DMS53 (cell line): ENCODE results near the gene HBS1L.

Experiments
- DNase-seq: peaks from one replicate; lab custom pipeline; 2025; lab: John Stamatoyannopoulos, UW

Gene HBS1L

DNA sequence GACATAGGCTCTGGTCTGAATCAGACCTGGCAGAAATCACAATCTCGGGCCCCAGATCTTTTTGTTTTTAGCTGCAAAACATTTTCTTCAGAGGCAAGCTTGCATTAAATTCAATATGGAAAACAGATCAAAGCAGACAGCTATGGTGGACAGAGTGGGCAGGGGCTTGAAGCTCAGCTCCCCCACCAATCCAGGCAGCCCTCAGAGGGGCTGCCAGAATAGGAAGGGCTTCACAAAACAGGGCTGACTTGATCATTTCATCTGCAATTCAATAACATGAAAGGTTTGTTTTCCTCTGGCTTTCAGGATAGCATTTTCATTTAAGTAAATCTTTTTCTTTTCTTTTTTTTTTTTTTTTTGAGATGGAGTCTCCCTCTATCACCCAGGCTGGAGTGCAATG lies 55.5 kb downstream of the HBS1L start:
- no peak for DNase-seq

GRCh38 chr6:134997133-134997995 lies 57.3 kb downstream of the HBS1L start:
- DNase-seq: no peak

- no peak for DNase-seq
Observed at GRCh38 chr6:134995536-134995935, 59.1 kb downstream of the HBS1L start.

GRCh38 chr6:134994431-134994830 lies 60.2 kb downstream of the HBS1L start:
- DNase-seq: no peak

GRCh38 chr6:134992155-134992554 lies 62.5 kb downstream of the HBS1L start:
- no peak for DNase-seq

- no peak for DNase-seq
Observed at GRCh38 chr6:134990262-134990661, 64.4 kb downstream of the HBS1L start.

- DNase-seq: no peak
Observed at GRCh38 chr6:134984821-134985220, 69.8 kb downstream of the HBS1L start.

GRCh38 chr6:134983823-134984222 lies 70.8 kb downstream of the HBS1L start:
- DNase-seq: no peak

GRCh38 chr6:134982161-134982560 lies 72.5 kb downstream of the HBS1L start:
- no peak for DNase-seq

- no peak for DNase-seq
Observed at GRCh38 chr6:134980846-134981245, 73.8 kb downstream of the HBS1L start.

DNA sequence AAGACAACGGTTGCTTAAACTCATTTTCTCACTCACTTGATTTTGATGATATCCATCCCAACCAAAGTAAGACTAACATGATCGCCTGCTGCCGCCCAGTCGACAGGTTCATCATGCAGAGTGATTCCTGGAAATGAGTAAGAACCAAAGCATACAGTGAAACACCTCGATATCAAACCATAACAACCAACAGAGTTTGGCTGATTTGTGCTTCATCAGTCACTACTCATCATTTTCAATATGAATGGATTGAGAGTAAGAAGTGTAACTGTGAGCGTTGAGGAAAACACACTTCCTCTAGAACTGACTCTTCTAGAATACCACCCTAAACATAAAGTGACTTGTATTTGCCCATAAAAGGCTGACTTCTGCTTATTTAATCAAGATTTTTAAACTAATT lies 75.5 kb downstream of the HBS1L start:
- no peak for DNase-seq

DNA sequence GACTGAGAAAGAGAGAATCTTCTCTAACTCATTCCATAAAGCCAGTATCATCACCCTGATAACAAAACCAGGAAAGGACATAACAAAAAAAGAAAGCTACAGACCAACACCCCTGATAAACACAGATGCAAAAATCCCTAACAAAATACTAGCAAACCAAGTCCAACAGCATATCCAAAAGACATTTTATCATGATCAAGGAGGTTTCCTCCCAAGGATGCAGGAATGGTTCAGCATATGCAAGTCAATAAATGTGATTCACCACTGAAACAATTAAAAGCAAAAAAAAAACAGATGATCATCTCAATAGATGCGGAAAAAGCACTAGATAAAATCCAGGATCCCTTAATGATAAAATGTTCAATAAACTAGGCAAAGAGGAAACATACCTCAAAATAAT lies 80.3 kb downstream of the HBS1L start:
- DNase-seq: no peak

DNA sequence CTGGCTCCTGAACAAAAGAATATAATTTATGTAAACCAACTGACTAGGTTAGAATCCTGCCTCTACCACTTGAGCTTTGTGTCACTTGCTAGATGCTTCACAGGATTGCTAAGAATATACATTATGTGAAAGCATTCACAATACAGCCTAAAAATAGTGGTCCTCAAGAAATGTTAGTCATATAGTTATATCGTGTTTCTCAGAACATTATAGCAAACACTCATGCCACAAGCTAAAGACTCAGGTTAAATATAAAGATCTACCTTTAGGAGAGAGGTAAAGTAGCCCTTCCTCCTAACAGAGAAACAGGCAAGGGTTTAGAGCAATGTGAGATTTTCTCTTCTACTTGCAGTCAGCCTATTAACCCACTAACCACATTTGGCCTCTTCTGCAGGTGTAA lies 86.9 kb downstream of the HBS1L start:
- DNase-seq: no peak

- no peak for DNase-seq
Observed at GRCh38 chr6:134964451-134965203, 90.0 kb downstream of the HBS1L start.

- no peak for DNase-seq
Observed at GRCh38 chr6:134962421-134962820, 92.2 kb downstream of the HBS1L start.

- DNase-seq: no peak
Observed at GRCh38 chr6:134961366-134961765, 93.3 kb downstream of the HBS1L start.

GRCh38 chr6:134959603-134960002 lies 95.0 kb downstream of the HBS1L start:
- no peak for DNase-seq

GRCh38 chr6:134956676-134957075 lies 97.9 kb downstream of the HBS1L start:
- DNase-seq: no peak

- DNase-seq: no peak
Observed at GRCh38 chr6:134956032-134956431, 98.6 kb downstream of the HBS1L start.

DNA sequence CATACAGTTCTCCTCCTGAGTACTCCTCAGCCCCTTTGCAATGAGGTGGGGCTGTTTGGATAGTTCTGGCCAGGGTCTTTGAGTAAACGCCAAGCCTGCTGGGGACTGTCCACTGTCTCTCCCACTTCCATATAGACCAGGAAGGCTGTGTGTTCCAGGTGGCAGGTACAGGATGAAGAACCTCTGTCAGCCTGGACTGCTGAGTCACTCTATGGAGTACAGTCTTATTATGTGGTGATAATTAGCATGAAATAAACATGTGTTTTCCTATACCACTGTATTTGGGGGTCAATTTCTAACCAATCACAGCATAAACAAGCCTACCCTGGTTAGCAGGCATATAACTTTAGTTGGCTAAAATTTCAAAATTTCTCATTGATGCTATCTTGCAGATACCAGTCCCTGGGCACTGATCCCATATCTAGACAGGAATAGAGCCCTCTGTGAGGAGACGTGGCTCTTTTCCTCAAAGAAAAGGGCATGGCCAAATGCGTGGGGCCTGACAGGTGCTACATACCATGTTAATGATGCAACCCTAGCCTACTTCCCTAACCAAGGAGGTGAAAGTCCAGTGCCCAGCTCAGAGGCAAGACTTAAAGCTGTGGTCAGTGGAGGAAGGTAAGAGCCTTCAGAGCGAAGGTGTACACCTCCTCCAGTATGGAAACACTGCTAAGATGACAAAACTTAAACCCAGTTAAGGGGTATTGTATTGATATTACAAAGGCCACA lies 100.2 kb downstream of the HBS1L start:
- DNase-seq: peak; percentile 23

DNA sequence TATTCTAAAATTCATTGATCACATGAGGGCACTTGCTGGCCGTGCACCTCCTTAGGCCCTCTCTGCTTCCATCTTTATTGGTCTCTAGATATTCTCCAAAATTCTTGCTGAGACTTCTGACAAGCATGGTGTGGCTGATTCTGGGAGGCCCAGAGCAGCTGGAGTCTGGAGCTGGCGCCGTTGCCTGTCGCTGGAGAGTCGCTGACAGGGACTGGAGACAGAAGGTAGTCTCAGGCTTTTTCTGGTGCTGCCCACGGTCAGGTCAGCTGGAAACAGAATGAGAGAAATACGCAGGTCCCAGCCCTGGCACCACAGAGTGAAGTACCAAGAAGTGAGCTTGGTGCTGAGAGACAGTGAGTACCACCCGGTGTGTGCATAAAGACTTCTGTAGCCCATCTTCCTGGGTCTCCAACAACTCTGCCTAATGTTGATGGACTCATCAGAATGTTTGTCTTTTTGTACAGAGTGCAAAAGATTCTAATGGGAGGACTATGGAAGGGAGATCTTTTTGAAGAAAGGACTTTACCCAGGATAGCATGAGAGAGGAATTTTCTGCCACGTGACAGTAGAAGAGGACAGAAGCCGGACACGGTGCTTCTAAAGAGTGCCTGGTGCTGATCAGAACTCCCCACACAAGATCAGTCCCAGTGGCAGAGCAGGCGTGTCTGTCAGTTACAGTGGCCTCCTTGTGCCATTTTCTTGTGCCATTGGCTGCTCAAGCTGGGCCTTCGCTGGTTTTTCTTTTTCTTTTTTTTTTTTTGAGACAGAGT lies 102.9 kb downstream of the HBS1L start:
- no peak for DNase-seq

DNA sequence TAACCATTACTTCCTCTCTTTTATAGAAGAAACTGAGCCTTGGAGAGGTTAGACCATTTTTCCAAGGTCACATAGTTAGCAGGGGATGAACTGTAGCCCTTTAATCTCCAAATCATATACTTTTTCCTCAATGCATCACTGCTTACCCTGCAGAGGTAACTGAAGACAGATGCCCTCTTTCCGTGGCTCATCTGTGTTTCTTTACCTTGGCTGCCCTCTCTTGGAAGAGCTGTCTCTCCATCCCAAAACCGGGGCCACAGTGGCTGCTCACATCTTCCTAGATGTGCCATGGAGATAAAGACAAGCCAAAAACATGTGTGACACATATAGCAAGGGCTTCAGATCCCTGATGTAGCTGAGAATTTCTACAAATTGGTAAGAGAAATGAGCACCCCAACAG lies 104.1 kb downstream of the HBS1L start:
- no peak for DNase-seq
